ENCODE measurements around the gene LMOD2. TPM values are rescaled to one million over a fixed set of nuclear protein-coding genes. Genes with fewer than 3 reads are reported as not detected.
A peak's percentile ranks its signal among the peaks of the same experiment; 100 is the strongest.

The LMOD2 gene
- polyA plus RNA-seq, 3 donors, result 0.25 TPM; not detected in 2

- no peak for DNase-seq
Measured at GRCh38 chr7:123669485-123669884, 13.8 kb downstream of the LMOD2 start.

- no peak for DNase-seq
Measured at GRCh38 chr7:123673137-123673732, 17.6 kb downstream of the LMOD2 start.

GRCh38 chr7:123673752-123674398 lies 18.2 kb downstream of the LMOD2 start:
- DNase-seq, result no peak

GRCh38 chr7:123674399-123675180 lies 18.9 kb downstream of the LMOD2 start:
- no peak for DNase-seq

- no peak for DNase-seq
Measured at GRCh38 chr7:123675181-123675473, 19.5 kb downstream of the LMOD2 start.

- no peak for DNase-seq
Measured at GRCh38 chr7:123677061-123677715, 21.5 kb downstream of the LMOD2 start.

- no peak for DNase-seq
Measured at GRCh38 chr7:123679614-123680013, 23.9 kb downstream of the LMOD2 start.

- no peak for DNase-seq
Measured at GRCh38 chr7:123680580-123680979, 24.9 kb downstream of the LMOD2 start.

- no peak for DNase-seq
Measured at GRCh38 chr7:123681561-123681960, 25.9 kb downstream of the LMOD2 start.

GRCh38 chr7:123682690-123683089 lies 27.0 kb downstream of the LMOD2 start:
- DNase-seq, result peak; percentile 62

- DNase-seq, result no peak
Measured at GRCh38 chr7:123687161-123687560, 31.5 kb downstream of the LMOD2 start.

- DNase-seq, result no peak
Measured at GRCh38 chr7:123687727-123688126, 32.1 kb downstream of the LMOD2 start.

- DNase-seq, result no peak
Measured at GRCh38 chr7:123689250-123689649, 33.6 kb downstream of the LMOD2 start.

GRCh38 chr7:123690550-123690949 lies 34.9 kb downstream of the LMOD2 start:
- DNase-seq, result no peak

- DNase-seq, result no peak
Measured at GRCh38 chr7:123692471-123692877, 36.8 kb downstream of the LMOD2 start.

GRCh38 chr7:123695944-123696677 lies 40.4 kb downstream of the LMOD2 start:
- no peak for DNase-seq

- DNase-seq, result no peak
Measured at GRCh38 chr7:123705211-123705901, 49.7 kb downstream of the LMOD2 start.

GRCh38 chr7:123709525-123709924 lies 53.9 kb downstream of the LMOD2 start:
- DNase-seq, result no peak

- no peak for DNase-seq
Measured at GRCh38 chr7:123710683-123711082, 55.0 kb downstream of the LMOD2 start.

- no peak for DNase-seq
Measured at GRCh38 chr7:123711832-123712293, 56.2 kb downstream of the LMOD2 start.

GRCh38 chr7:123712619-123713018 lies 57.0 kb downstream of the LMOD2 start:
- no peak for DNase-seq
